Testis (tissue), 3 donors: ENCODE data around the gene ULK4. TPM values are rescaled to one million over a fixed set of nuclear protein-coding genes. Genes with fewer than 3 reads are reported as not detected.
"Not testable (repeated sequence)": the region's sequence is repeated elsewhere in the genome, so short reads cannot be mapped to it uniquely, and the experiment has no call there.

ENCODE experiments used
- DNase-seq: peaks from one replicate; pipeline ENCODE4 v3.0.0-alpha.2; 2019
- H3K27ac ChIP-seq, 2 donors: fragments of 200-600 bp; sonication (generic); one replicate each; pipeline ENCODE4 v1.5.1; 2019
- H3K27me3 ChIP-seq: fragments of 200-600 bp; sonication (generic); one replicate; pipeline ENCODE4 v1.5.1; 2019
- H3K36me3 ChIP-seq: fragments of 200-600 bp; sonication (generic); one replicate; pipeline ENCODE4 v1.5.1; 2017; ENCODE audit warnings: low read depth; ENCODE audit errors: missing control alignments
- H3K4me1 ChIP-seq: fragments of 200-600 bp; sonication (generic); one replicate; pipeline ENCODE4 v1.5.1; 2019
- H3K4me3 ChIP-seq, 2 donors: fragments of 200-600 bp; sonication (generic); one replicate each; pipeline ENCODE4 v1.5.1; 2017 to 2019
- H3K9me3 ChIP-seq: fragments of 200-600 bp; sonication (generic); one replicate; pipeline ENCODE4 v1.5.1; 2017
- CTCF ChIP-seq, 3 experiments: fragments of 450-650 bp in 2 of 3; fragments of 200-600 bp in 1 of 3; sonication (generic) in 1 of 3; IDR thresholded peaks; one replicate each; pipeline ENCODE4 v1.5.1; 2016 to 2019; ENCODE audit warnings: antibody characterized with exemption in 3 of 3, mild to moderate bottlenecking in 2 of 3, moderate library complexity in 1 of 3
- POLR2A ChIP-seq: fragments of 450-650 bp; IDR thresholded peaks from one replicate; pipeline ENCODE4 v1.6.1; 2017; ENCODE audit warnings: antibody characterized with exemption, mild to moderate bottlenecking, moderate library complexity
- WGBS, 2 donors: methylation state at CpG; one replicate each; pipeline ENCODE4 v1.1.5; 2018; 5-methylcytosine and 5-hydroxymethylcytosine counted together
- intact Hi-C: fragments of 100-400 bp; cut with DNase I; formaldehyde crosslinking; loops from one replicate; pipeline ENCODE4 v1.15.1; 2023; ENCODE audit warnings: low total_unique reads
- polyA plus RNA-seq: library from polyadenylated mRNA; stranded (reverse); fragments of 350-450 nt; fragmentation: Illumina TruSeq; extraction: RNeasy Lipid Tissue Mini Kit (QIAGEN cat#74804); gene quantifications from one replicate; pipeline ENCODE4 v1.2.3, GENCODE V29; 2014; ENCODE audit warnings: low read depth, low replicate concordance; ENCODE audit not compliant: insufficient read depth
- total RNA-seq, 2 donors: library from RNA; depleted of rRNA; stranded (reverse); fragments of >200 nt; gene quantifications; one replicate each; pipeline ENCODE4 v1.2.3, GENCODE V29; 2016

ULK4 gene
- total and polyA plus RNA-seq, 3 donors from 2014 or later, result 45.7 to 91.6 (median 47.4) TPM

- intact Hi-C loops, result no loop called here
- TF ChIP-seq CTCF (IDR thresholded peaks at IDR 0.05) (no peak), POLR2A (no peak)
- no peaks in the 10 kb centered on the region for H3K9me3 ChIP-seq
- no peaks in the 10 kb centered on the region for H3K4me1 ChIP-seq
- H3K27me3 ChIP-seq, result no peaks in the 10 kb centered on the region
- no peak overlapping the region for H3K4me3 ChIP-seq
- no peak for DNase-seq
- no peaks in the 10 kb centered on the region for H3K36me3 ChIP-seq
- no peak overlapping the region for H3K27ac ChIP-seq
These were observed 250.3 kb downstream of the ULK4 start for GRCh38 chr3:41711651-41712050.

GRCh38 chr3:41710646-41711388 lies 251.1 kb downstream of the ULK4 start:
- no peak for TF ChIP-seq POLR2A
- no peak for TF ChIP-seq CTCF (IDR thresholded peaks at IDR 0.05)
- no peaks in the 10 kb centered on the region for H3K9me3 ChIP-seq
- WGBS, 2 donors, result 92 to 97% methylated on average over 8 of the region's 8 CpGs
- no peaks in the 10 kb centered on the region for H3K36me3 ChIP-seq
- DNase-seq, result no peak
- no peaks in the 10 kb centered on the region for H3K27me3 ChIP-seq
- no peak overlapping the region for H3K4me3 ChIP-seq
- intact Hi-C loops, result no loop called here
- H3K4me1 ChIP-seq, result no peaks in the 10 kb centered on the region
- no peak overlapping the region for H3K27ac ChIP-seq

GRCh38 chr3:41709213-41709612 lies 252.7 kb downstream of the ULK4 start:
- DNase-seq, intact Hi-C loops, H3K4me1 ChIP-seq, H3K36me3 ChIP-seq, H3K27ac ChIP-seq, H3K27me3 ChIP-seq, H3K9me3 ChIP-seq, H3K4me3 ChIP-seq: not testable (repeated sequence)
- WGBS, 2 donors, result 95 to 97% methylated on average over 8 of the region's 8 CpGs

GRCh38 chr3:41708176-41708575 lies 253.7 kb downstream of the ULK4 start:
- Histone ChIP-seq H3K27ac (no peak overlapping the region), H3K4me1 (no peaks in the 10 kb centered on the region), H3K27me3 (no peaks in the 10 kb centered on the region), H3K4me3 (no peak overlapping the region), H3K36me3 (no peaks in the 10 kb centered on the region), H3K9me3 (no peaks in the 10 kb centered on the region)
- TF ChIP-seq CTCF (IDR thresholded peaks at IDR 0.05), result no peak
- no peak for TF ChIP-seq POLR2A
- intact Hi-C loops, result no loop called here
- WGBS, 2 donors, result 65 to 88% methylated on average over 2 of the region's 2 CpGs
- DNase-seq, result no peak

GRCh38 chr3:41705893-41706292 lies 256.0 kb downstream of the ULK4 start:
- TF ChIP-seq CTCF (IDR thresholded peaks at IDR 0.05), result no peak
- no peak for TF ChIP-seq POLR2A
- no peak for DNase-seq
- H3K9me3 ChIP-seq, result no peaks in the 10 kb centered on the region
- H3K36me3 ChIP-seq, result no peaks in the 10 kb centered on the region
- H3K4me3 ChIP-seq, result no peak overlapping the region
- 93 to 95% methylated on average over 7 of the region's 7 CpGs for WGBS, 2 donors
- no peaks in the 10 kb centered on the region for H3K27me3 ChIP-seq
- intact Hi-C loops, result no loop called here
- no peak overlapping the region for H3K27ac ChIP-seq
- H3K4me1 ChIP-seq, result no peaks in the 10 kb centered on the region
